ENCODE measurements around the gene GMPR2.
A peak's percentile ranks its signal among the peaks of the same experiment; 100 is the strongest.
"Not testable (repeated sequence)": the region's sequence is repeated elsewhere in the genome, so short reads cannot be mapped to it uniquely, and the experiment has no call there.

The GMPR2 gene

DNA sequence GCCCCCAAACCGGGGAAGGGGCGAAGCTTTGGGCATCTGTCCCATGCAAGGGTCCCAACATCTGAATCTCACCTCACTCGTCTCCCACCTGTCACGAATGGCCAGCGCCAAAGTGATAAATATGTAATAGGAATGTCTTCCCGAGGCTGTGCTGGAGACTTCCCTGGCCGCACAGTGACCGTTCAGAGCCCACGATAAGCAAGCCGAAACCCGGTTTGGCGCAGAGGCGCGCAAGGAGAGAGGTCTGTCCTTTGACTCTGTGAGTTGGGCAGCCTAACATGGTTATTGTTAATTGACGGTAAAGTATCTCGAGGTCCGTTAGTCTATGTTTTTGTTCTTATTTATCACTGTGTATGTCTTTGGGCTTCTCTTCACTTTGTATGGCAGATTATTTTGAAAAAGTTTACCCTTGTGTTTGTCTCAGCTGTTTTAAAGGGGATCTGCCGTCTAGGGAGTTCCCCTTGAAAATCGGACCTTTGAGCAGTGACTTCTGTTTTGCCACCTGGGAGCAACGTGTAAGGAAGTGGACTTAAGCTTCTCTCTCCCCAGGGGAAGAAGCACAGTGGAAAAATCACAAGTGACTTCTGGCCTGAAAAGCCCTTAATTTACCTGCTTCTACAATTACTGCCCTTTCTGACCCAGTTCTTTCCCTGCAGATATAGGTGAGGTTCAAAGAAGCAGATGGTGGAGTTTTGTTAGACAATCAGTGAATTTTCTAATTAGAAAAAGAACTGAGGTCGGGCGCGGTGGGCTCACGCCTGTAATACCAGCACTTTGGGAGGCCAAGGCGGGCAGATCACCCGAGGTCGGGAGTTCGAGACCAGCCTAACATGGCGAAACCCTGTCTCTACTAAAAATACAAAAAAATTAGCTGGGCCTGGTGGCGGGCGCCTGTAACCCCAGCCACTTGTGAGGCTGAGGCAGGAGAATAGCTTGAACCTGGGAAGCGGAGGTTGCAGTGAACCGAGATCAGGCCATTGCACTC, 36.4 kb upstream of the GMPR2 start:
- Histone ChIP-seq H4K5ac (ENCODE audit: low read length) (no peak overlapping the region), H2BK5ac (ENCODE audit: low read length) (no peak overlapping the region), H2BK120ac (ENCODE audit: low read depth, low read length) (no peak overlapping the region), H3K79me2 (ENCODE audit: control insufficient read depth, insufficient read depth, low read length) (no peaks in the 10 kb centered on the region), H3K27ac (ENCODE audit: low read depth, low read length) (peak overlapping the region; percentile 59), H3K27me3 (ENCODE audit: insufficient read depth, low read length, poor library complexity) (no peaks in the 10 kb centered on the region), H3K36me3 (ENCODE audit: control insufficient read depth, insufficient read depth, low read length) (peaks cover 4% of the 10 kb centered on the region), H3K4me2 (ENCODE audit: low read length) (peak overlapping the region; percentile 37), H3K4ac (ENCODE audit: low read depth, low read length) (peak overlapping the region; percentile 17), H3K4me3 (ENCODE audit: low read length) (peak overlapping the region; percentile 79), H3K56ac (ENCODE audit: low read length) (peak overlapping the region; percentile 97), H3K23ac (ENCODE audit: low read length) (no peak overlapping the region), H3K4me1 (ENCODE audit: control insufficient read depth, low read depth, low read length) (no peaks in the 10 kb centered on the region), H2BK15ac (replicated peaks; ENCODE audit: low read depth) (no peak overlapping the region), H3K9ac (ENCODE audit: low read length) (peak overlapping the region; percentile 96), H3K18ac (ENCODE audit: low read length) (peak overlapping the region; percentile 19), H2AK5ac (ENCODE audit: low read length) (no peak overlapping the region), H3K79me1 (ENCODE audit: low read length) (no peaks in the 10 kb centered on the region), H4K8ac (ENCODE audit: low read depth, low read length) (no peak overlapping the region)
- no CpG with 5 or more reads among the region's 33 CpGs for WGBS (ENCODE audit: extremely low coverage, insufficient coverage, low lambda C conversion rate)
- DNase-seq: peak; percentile 21

DNA sequence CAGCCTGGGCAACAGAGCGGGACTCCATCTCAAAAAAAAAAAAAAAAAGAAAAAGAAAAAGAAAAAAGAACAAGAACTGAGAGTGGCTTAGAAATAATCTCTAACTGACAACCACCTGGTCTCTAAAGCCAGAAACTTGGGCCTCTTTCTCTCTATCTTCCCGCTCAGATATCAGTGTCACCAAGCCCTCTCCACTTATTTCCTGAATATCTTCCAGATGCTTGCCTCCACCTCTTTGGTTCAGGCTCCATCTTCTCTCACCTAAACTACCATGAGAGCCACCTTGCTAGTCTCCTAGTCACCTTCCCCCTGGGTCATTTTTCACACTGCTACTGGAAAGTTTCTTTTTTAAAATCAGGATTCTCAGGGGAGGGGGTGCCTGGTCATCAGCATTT, 35.7 kb upstream of the GMPR2 start:
- WGBS (ENCODE audit: extremely low coverage, insufficient coverage, low lambda C conversion rate): no CpG with 5 or more reads among the region's 2 CpGs
- H3K27me3 ChIP-seq (ENCODE audit: insufficient read depth, low read length, poor library complexity): no peaks in the 10 kb centered on the region
- peaks cover 4% of the 10 kb centered on the region for H3K36me3 ChIP-seq (ENCODE audit: control insufficient read depth, insufficient read depth, low read length)

DNA sequence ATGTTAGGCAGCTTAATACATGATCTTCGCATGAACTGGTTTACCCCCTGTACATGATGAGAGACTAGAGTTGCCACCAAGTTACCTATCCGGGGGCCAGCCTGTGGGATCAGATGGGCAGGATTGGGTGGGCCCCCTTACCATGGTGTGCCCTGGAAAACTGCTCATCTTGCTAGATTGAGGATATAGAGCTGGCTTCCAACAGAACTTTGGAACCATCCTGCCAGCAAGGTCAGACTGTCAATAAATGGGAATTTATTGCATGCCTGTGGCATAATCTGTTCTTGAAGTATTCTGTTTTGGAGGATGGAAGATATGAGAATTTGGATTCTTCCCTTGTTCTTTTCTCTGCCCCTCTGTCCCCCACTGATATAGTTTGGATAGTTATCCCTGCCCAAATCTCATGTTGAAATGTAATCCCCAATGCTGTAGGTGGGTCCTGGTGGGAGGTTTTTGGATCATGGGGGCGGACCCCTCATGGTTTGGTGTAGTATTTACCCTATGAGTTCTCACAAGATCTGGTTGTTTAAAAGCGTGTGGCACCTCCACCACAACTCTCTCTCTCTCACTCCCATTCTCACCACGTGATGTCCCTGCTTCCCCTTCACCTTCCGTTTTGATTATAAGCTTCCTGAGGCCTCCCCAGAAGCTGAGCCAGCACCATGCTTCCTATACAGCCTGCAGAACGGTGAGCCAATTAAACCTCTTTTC, 33.8 kb upstream of the GMPR2 start:
- Histone ChIP-seq H4K8ac (ENCODE audit: low read depth, low read length) (no peak overlapping the region), H4K5ac (ENCODE audit: low read length) (no peak overlapping the region), H2AK5ac (ENCODE audit: low read length) (no peak overlapping the region), H3K4me2 (ENCODE audit: low read length) (no peak overlapping the region), H3K4me3 (ENCODE audit: low read length) (no peak overlapping the region), H3K4me1 (ENCODE audit: control insufficient read depth, low read depth, low read length) (no peaks in the 10 kb centered on the region), H2BK5ac (ENCODE audit: low read length) (no peak overlapping the region), H3K27ac (ENCODE audit: low read depth, low read length) (no peak overlapping the region), H3K79me1 (ENCODE audit: low read length) (no peaks in the 10 kb centered on the region), H3K4ac (ENCODE audit: low read depth, low read length) (no peak overlapping the region), H3K27me3 (ENCODE audit: insufficient read depth, low read length, poor library complexity) (no peaks in the 10 kb centered on the region), H3K9ac (ENCODE audit: low read length) (no peak overlapping the region), H2BK15ac (replicated peaks; ENCODE audit: low read depth) (no peak overlapping the region), H3K36me3 (ENCODE audit: control insufficient read depth, insufficient read depth, low read length) (no peaks in the 10 kb centered on the region), H3K23ac (ENCODE audit: low read length) (no peak overlapping the region), H2BK120ac (ENCODE audit: low read depth, low read length) (no peak overlapping the region), H3K56ac (ENCODE audit: low read length) (no peak overlapping the region), H3K18ac (ENCODE audit: low read length) (no peak overlapping the region), H3K79me2 (ENCODE audit: control insufficient read depth, insufficient read depth, low read length) (no peaks in the 10 kb centered on the region)
- WGBS (ENCODE audit: extremely low coverage, insufficient coverage, low lambda C conversion rate): no CpG with 5 or more reads among the region's 7 CpGs
- no peak for DNase-seq

More for the DNA sequence above, 35.7 kb upstream of the GMPR2 start:
- no peak for DNase-seq
- Histone ChIP-seq H2BK5ac (ENCODE audit: low read length) (no peak overlapping the region), H3K9ac (ENCODE audit: low read length) (no peak overlapping the region), H4K8ac (ENCODE audit: low read depth, low read length) (no peak overlapping the region), H3K4me3 (ENCODE audit: low read length) (no peak overlapping the region), H3K4me1 (ENCODE audit: control insufficient read depth, low read depth, low read length) (no peaks in the 10 kb centered on the region), H4K5ac (ENCODE audit: low read length) (no peak overlapping the region), H3K23ac (ENCODE audit: low read length) (no peak overlapping the region), H3K56ac (ENCODE audit: low read length) (peak overlapping the region; percentile 49), H2AK5ac (ENCODE audit: low read length) (no peak overlapping the region), H3K18ac (ENCODE audit: low read length) (no peak overlapping the region), H3K79me1 (ENCODE audit: low read length) (no peaks in the 10 kb centered on the region), H3K27ac (ENCODE audit: low read depth, low read length) (no peak overlapping the region), H3K79me2 (ENCODE audit: control insufficient read depth, insufficient read depth, low read length) (no peaks in the 10 kb centered on the region), H3K4me2 (ENCODE audit: low read length) (no peak overlapping the region), H2BK120ac (ENCODE audit: low read depth, low read length) (no peak overlapping the region), H3K4ac (ENCODE audit: low read depth, low read length) (no peak overlapping the region), H2BK15ac (replicated peaks; ENCODE audit: low read depth) (no peak overlapping the region)

DNA sequence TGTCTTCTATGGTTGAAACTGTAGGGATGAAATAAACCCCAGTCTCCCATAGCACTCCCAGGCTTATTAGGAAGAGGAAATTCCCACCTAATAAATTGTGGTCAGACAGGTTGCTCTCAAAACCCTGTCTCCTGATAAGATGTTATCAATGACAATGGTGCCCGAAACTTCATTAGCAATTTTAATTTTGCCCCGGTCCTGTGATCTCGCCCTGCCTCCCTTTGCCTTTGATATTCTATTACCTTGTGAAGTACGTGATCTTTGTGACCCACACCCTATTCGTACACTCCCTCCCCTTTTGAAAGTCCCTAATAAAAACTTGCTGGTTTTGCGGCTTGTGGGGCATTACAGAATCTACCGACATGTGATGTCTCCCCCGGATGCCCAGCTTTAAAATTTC, 30.2 kb upstream of the GMPR2 start:
- not testable (repeated sequence) for H3K56ac ChIP-seq (ENCODE audit: low read length); H2BK15ac ChIP-seq (replicated peaks; ENCODE audit: low read depth); H3K79me2 ChIP-seq (ENCODE audit: control insufficient read depth, insufficient read depth, low read length); H3K36me3 ChIP-seq (ENCODE audit: control insufficient read depth, insufficient read depth, low read length); H3K79me1 ChIP-seq (ENCODE audit: low read length); H2AK5ac ChIP-seq (ENCODE audit: low read length); H3K4me3 ChIP-seq (ENCODE audit: low read length); H3K18ac ChIP-seq (ENCODE audit: low read length); H2BK5ac ChIP-seq (ENCODE audit: low read length); DNase-seq; H3K27me3 ChIP-seq (ENCODE audit: insufficient read depth, low read length, poor library complexity); H3K4ac ChIP-seq (ENCODE audit: low read depth, low read length); H4K8ac ChIP-seq (ENCODE audit: low read depth, low read length); H3K9ac ChIP-seq (ENCODE audit: low read length); H3K4me2 ChIP-seq (ENCODE audit: low read length); H3K23ac ChIP-seq (ENCODE audit: low read length); H2BK120ac ChIP-seq (ENCODE audit: low read depth, low read length); H3K4me1 ChIP-seq (ENCODE audit: control insufficient read depth, low read depth, low read length); H3K27ac ChIP-seq (ENCODE audit: low read depth, low read length); H4K5ac ChIP-seq (ENCODE audit: low read length)
- WGBS (ENCODE audit: extremely low coverage, insufficient coverage, low lambda C conversion rate): no CpG with 5 or more reads among the region's 8 CpGs

DNA sequence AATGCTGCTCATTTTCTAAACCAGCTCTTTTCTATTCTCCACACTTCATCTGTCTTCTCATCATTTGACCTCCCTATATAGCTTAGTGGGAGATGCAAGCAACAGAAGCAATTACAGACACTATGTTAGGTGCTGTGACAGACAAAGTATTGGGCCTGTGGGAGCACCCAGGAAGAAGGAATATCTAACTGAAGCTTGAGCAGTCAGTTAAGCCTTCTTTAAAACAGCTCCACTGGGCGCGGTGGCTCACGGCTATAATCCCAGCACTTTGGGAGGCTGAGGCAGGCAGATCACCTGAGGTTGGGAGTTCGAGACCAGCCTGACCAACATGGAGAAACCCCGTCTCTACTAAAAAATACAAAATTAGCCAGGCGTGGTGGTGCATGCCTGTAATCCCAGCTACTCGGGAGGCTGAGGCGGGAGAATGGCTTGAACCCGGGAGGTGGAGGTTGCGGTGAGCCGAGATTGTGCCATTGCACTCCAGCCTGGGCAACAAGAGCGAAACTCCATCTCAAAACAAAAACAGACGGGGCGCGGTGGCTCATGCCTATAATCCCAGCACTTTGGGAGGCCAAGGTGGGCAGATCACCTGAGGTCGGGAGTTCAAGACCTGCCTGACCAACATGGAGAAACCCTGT, 29.4 kb upstream of the GMPR2 start:
- H2AK5ac ChIP-seq (ENCODE audit: low read length); H4K8ac ChIP-seq (ENCODE audit: low read depth, low read length); H3K79me1 ChIP-seq (ENCODE audit: low read length); H3K4ac ChIP-seq (ENCODE audit: low read depth, low read length); H4K5ac ChIP-seq (ENCODE audit: low read length); H3K79me2 ChIP-seq (ENCODE audit: control insufficient read depth, insufficient read depth, low read length); H3K56ac ChIP-seq (ENCODE audit: low read length); DNase-seq; H3K27me3 ChIP-seq (ENCODE audit: insufficient read depth, low read length, poor library complexity); H3K27ac ChIP-seq (ENCODE audit: low read depth, low read length); H3K4me3 ChIP-seq (ENCODE audit: low read length); H2BK15ac ChIP-seq (replicated peaks; ENCODE audit: low read depth); H2BK120ac ChIP-seq (ENCODE audit: low read depth, low read length); H3K4me2 ChIP-seq (ENCODE audit: low read length); H2BK5ac ChIP-seq (ENCODE audit: low read length); H3K23ac ChIP-seq (ENCODE audit: low read length); H3K18ac ChIP-seq (ENCODE audit: low read length); H3K36me3 ChIP-seq (ENCODE audit: control insufficient read depth, insufficient read depth, low read length); H3K4me1 ChIP-seq (ENCODE audit: control insufficient read depth, low read depth, low read length); H3K9ac ChIP-seq (ENCODE audit: low read length): not testable (repeated sequence)
- WGBS (ENCODE audit: extremely low coverage, insufficient coverage, low lambda C conversion rate): no CpG with 5 or more reads among the region's 16 CpGs
